Fibroblast of mammary gland (primary cell): Measurements from ENCODE around the gene SLC15A1.

Experiments used
- DNase-seq: peaks from one replicate; pipeline ENCODE4 v3.0.0-alpha.2; 2010; ENCODE audit warnings: low read depth
- H3K4me3 ChIP-seq: 2 replicates; pipeline ENCODE4 v1.5.1; 2011; ENCODE audit warnings: low read depth, mild to moderate bottlenecking, low read length, moderate library complexity; ENCODE audit not compliant: control insufficient read depth
- TF ChIP-seq, protein P1 (sequence below): conservative IDR thresholded peaks from 2 replicates; pipeline ENCODE4 v1.5.1; 2011; ENCODE audit warnings: low read depth, low read length, inconsistent platforms; ENCODE audit not compliant: control insufficient read depth, insufficient read depth

SLC15A1 gene

DNA sequence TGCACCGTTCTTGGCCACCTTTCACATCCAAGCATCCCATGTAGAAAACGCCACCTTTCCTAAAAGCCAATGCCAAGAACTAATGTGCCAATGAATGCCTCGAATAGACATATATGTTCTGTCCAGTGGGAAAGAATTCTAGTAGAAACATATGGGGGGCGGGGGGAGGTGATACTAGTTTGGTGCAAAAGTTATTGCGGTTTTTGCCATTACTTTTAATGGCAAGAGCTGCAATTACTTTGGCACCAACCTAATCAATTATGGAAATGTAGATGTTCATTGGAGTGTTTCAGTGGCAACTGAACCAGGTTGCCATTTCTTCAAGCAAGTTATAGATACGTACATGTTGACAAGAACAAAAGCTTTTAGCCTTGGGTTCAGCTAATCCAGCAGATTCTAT is 34.6 kb downstream of the SLC15A1 start:
- TF ChIP-seq, protein P1, sequence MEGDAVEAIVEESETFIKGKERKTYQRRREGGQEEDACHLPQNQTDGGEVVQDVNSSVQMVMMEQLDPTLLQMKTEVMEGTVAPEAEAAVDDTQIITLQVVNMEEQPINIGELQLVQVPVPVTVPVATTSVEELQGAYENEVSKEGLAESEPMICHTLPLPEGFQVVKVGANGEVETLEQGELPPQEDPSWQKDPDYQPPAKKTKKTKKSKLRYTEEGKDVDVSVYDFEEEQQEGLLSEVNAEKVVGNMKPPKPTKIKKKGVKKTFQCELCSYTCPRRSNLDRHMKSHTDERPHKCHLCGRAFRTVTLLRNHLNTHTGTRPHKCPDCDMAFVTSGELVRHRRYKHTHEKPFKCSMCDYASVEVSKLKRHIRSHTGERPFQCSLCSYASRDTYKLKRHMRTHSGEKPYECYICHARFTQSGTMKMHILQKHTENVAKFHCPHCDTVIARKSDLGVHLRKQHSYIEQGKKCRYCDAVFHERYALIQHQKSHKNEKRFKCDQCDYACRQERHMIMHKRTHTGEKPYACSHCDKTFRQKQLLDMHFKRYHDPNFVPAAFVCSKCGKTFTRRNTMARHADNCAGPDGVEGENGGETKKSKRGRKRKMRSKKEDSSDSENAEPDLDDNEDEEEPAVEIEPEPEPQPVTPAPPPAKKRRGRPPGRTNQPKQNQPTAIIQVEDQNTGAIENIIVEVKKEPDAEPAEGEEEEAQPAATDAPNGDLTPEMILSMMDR = no peak
- no peak for DNase-seq
- H3K4me3 ChIP-seq = no peak overlapping the region

DNA sequence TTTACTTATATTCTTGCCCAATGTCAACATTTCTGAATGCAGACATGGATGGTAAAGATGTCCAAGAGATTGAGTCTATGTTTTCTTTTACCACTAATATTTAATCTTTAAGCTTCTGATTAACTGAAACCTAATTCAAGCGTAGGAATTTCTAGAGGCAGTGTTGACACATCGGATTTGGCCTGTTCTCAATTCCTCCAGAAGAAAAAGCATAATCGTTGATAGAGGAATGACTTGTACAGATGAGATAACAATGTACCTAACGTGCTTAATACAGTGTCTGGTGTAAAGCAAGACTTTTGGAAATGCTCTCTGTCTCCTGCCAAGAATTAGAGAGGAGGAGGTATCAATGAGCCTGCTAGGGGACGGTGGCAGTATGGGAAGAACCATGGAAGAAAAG is 35.2 kb downstream of the SLC15A1 start:
- H3K4me3 ChIP-seq = no peak overlapping the region
- TF ChIP-seq, protein P1 = no peak
- DNase-seq = no peak

- TF ChIP-seq, protein P1 = no peak
- no peak for DNase-seq
Measured at GRCh38 chr13:98710521-98710920, 42.0 kb downstream of the SLC15A1 start.

DNA sequence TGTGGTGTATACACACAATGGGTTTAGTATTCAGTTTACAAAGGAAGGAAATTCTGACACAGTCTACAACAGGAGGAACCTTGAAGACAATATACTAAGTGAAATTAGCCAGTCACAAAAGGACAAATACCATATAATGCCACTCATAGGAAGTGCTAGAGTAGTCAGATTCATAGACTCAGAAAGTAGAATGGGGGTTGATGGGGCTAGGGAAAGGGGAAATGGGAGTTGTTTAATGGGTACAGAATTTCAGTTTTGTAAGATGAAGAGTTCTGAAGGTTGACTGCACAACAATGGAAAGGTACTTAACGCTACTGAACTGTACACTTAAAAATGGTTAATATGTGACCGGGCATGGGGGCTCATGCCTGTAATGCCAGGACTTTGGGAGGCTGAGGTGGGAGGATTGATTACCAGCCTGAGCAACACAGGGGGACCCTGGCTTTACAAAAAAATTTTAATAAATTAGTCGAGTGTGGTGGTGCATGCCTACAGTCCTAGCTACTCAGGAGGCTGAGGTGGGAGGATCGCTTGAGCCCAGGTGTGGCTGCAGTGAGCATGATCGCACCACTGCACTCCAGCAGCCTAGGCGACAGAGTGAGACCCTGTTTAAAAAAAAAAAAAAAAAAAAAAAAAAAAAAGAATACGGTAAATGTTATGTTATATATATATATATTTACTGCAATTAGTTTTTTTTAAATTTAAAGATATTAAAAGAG is 45.0 kb downstream of the SLC15A1 start:
- no peak for DNase-seq
- TF ChIP-seq, protein P1 = no peak
- no peak overlapping the region for H3K4me3 ChIP-seq

More at GRCh38 chr13:98710521-98710920, 42.0 kb downstream of the SLC15A1 start:
- no peak overlapping the region for H3K4me3 ChIP-seq

GRCh38 chr13:98706446-98707110 is 45.9 kb downstream of the SLC15A1 start:
- no peak for DNase-seq
- TF ChIP-seq, protein P1 = no peak
- no peak overlapping the region for H3K4me3 ChIP-seq

- no peak for DNase-seq
- no peak overlapping the region for H3K4me3 ChIP-seq
- TF ChIP-seq, protein P1 = no peak
Measured at GRCh38 chr13:98697791-98698190, 54.7 kb downstream of the SLC15A1 start.

DNA sequence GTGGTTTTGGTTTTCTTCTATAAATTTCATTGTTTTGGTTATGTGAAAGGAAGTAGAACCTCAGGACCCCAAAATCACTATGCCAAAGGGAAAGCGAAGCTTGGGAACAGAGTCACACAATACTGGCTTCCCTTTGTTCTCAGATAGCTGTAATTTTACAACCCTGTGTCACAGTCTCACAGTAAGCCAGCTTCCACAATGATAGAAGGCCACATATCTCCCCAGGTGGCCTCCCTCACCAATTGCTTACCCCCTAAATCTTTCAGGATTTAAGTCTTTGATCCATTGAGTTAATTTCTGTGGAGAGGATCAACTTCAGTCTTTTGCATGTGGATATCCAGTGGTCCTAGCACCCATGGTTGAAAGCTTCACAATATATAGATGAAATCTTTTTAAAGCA is 58.7 kb downstream of the SLC15A1 start:
- H3K4me3 ChIP-seq = no peak overlapping the region
- TF ChIP-seq, protein P1 = no peak
- no peak for DNase-seq
